ENCODE data around the gene ADAMTS18. TPM values are rescaled to one million over a fixed set of nuclear protein-coding genes. Genes with fewer than 3 reads are reported as not detected.

The ADAMTS18 gene
- total and polyA plus RNA-seq, 9 donors, result 0.05 to 2.3 (median 0.79) TPM; not detected in 1

DNA sequence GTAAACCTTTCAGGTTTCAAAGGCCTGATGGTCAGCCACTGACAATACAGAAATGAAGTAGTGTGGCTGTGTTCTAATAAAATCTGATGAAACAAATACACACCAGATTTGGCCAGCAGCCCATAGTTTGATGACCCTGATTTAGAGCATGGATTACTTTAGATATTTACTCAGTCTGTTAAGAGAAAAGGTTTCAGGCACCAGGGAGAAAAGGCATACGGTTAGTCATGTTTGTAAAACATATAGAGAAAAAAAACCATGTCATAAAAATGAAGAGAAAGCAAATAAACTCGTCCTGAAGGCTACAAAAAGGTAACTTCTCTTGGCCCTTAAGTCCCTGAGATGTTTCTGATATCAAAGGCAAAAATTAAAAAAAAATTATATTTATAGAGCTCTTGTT lies 112.1 kb downstream of the ADAMTS18 start:
- Histone ChIP-seq H3K4me3 (no peak overlapping the region), H3K4me1 (ENCODE audit: insufficient read depth) (peaks cover 2% of the 10 kb centered on the region), H3K9me3 (no peaks in the 10 kb centered on the region), H3K27me3 (no peaks in the 10 kb centered on the region), H3K36me3 (no peaks in the 10 kb centered on the region), H3K27ac (no peak overlapping the region)
- DNase-seq, result no peak
- 29 to 52% (median 44%) methylated on average over 2 of the region's 2 CpGs for WGBS, 3 donors
- TF ChIP-seq POLR2A (IDR thresholded peaks at IDR 0.05), result no peak
- TF ChIP-seq EP300 (IDR thresholded peaks at IDR 0.05), result no peak
- TF ChIP-seq, protein P1, sequence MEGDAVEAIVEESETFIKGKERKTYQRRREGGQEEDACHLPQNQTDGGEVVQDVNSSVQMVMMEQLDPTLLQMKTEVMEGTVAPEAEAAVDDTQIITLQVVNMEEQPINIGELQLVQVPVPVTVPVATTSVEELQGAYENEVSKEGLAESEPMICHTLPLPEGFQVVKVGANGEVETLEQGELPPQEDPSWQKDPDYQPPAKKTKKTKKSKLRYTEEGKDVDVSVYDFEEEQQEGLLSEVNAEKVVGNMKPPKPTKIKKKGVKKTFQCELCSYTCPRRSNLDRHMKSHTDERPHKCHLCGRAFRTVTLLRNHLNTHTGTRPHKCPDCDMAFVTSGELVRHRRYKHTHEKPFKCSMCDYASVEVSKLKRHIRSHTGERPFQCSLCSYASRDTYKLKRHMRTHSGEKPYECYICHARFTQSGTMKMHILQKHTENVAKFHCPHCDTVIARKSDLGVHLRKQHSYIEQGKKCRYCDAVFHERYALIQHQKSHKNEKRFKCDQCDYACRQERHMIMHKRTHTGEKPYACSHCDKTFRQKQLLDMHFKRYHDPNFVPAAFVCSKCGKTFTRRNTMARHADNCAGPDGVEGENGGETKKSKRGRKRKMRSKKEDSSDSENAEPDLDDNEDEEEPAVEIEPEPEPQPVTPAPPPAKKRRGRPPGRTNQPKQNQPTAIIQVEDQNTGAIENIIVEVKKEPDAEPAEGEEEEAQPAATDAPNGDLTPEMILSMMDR (IDR thresholded peaks at IDR 0.05), result no peak
- intact Hi-C loops (cut with DNase I), result no loop called here

DNA sequence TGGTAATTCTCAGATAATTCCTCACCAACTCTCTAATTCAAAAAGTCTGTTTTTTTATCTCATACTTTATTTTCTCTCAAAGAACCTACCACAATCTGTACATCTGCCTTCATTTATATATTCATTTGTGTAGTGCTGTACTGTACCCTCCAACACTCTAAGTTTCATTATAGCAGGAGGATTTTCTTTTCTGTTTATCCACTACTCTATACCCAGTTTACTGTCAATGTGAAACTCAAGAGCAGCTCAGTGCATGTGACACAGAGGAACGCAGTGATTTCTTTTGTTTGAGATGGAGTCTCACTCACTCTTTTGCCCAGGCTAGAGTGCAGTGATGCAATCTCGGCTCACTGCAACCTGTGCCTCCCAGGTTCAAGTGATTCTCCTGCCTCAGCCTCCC lies 117.8 kb downstream of the ADAMTS18 start:
- intact Hi-C loops (cut with DNase I), result no loop called here
- Histone ChIP-seq H3K27me3 (no peaks in the 10 kb centered on the region), H3K27ac (no peak overlapping the region), H3K36me3 (no peaks in the 10 kb centered on the region), H3K9me3 (no peaks in the 10 kb centered on the region), H3K4me1 (ENCODE audit: insufficient read depth) (no peaks in the 10 kb centered on the region), H3K4me3 (no peak overlapping the region)
- no peak for DNase-seq
- no peak for TF ChIP-seq POLR2A (IDR thresholded peaks at IDR 0.05)
- no peak for TF ChIP-seq EP300 (IDR thresholded peaks at IDR 0.05)
- TF ChIP-seq, protein P1 (IDR thresholded peaks at IDR 0.05), result no peak
- 91 to 94% (median 93%) methylated on average over 2 of the region's 2 CpGs for WGBS, 3 donors

DNA sequence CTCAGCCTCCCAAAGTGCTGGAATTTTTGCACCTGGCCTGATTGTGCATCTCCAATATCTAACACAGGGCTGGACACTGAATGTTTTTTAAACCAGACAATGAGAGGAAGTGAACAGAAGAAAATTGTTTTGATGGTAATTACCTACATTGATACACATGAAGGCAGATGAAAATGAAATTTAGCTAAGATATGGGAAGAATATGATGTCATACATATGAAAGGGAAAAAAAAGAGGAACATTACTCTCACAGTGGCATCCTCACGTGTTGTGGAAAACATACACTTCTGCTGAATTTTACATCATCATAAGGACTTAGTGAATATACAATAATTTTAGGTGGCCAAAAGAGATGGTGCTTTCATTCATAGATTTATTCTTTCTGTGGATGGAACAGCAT lies 124.0 kb downstream of the ADAMTS18 start:
- Histone ChIP-seq H3K4me1 (ENCODE audit: insufficient read depth) (no peaks in the 10 kb centered on the region), H3K9me3 (no peaks in the 10 kb centered on the region), H3K27me3 (no peaks in the 10 kb centered on the region), H3K4me3 (no peak overlapping the region), H3K36me3 (no peaks in the 10 kb centered on the region), H3K27ac (no peak overlapping the region)
- TF ChIP-seq EP300 (IDR thresholded peaks at IDR 0.05), result no peak
- TF ChIP-seq POLR2A (IDR thresholded peaks at IDR 0.05), result no peak
- TF ChIP-seq, protein P1 (IDR thresholded peaks at IDR 0.05), result no peak
- 82 to 91% (median 86%) methylated on average over 1 of the region's 1 CpG for WGBS, 3 donors
- DNase-seq, result no peak
- intact Hi-C loops (cut with DNase I), result no loop called here

DNA sequence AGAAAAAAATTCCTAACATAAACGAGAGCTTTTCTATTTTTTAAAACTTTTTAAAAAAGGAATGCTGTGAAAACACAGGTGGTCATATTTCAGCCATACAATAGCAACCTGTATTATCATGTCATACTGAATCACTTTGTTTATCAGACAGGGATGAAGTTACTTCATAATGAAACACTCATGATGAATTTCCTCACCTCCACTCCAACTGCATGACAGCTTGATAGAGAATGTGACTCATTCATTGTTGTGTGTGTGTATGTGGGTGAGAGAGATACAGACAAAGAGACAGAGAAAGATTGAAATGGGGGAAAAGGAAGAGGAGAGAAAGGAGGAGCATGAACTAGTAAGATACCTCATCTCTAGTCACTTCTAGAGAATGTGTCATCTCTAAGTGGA lies 126.7 kb downstream of the ADAMTS18 start:
- Histone ChIP-seq H3K9me3 (no peaks in the 10 kb centered on the region), H3K27me3 (no peaks in the 10 kb centered on the region), H3K4me1 (ENCODE audit: insufficient read depth) (no peaks in the 10 kb centered on the region), H3K36me3 (no peaks in the 10 kb centered on the region), H3K4me3 (no peak overlapping the region), H3K27ac (no peak overlapping the region)
- no peak for DNase-seq
- intact Hi-C loops (cut with DNase I), result no loop called here
- TF ChIP-seq POLR2A (IDR thresholded peaks at IDR 0.05), result no peak
- WGBS, 3 donors, result 13 to 17% (median 15%) methylated on average over 1 of the region's 1 CpG

DNA sequence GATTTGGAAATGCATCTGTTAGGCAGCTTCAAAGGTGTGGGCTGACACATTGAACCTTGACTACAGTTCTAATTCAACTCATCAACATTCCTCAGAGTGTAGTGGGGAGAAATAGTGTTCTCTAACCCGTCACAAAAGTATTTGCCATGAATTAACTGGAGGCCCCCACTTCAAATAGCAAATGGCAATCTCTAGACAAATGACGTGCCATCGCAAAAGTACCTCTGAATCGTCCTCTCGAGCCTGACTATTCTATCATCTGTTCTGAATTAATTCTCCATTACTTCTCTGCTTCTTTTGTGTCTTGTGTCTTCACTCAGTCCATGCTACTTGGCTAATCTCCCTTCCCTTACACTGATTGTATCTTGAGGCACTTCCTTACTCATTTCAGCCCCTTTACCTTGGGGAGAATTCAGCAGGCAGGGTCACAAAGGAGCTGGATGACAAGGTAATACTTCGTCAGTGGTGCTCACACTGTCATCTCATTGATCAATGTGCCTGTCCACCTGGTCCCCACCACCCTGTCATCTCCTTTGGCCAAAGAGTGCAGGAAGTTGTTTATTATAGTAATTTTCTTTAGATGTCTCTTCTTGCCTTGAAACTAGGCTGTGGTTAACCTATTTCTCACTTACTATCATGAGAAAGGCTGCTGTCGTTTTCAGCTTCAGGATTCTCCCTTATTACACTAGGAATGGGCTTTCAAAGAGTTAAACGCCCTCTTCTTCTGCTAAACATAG lies 127.2 kb downstream of the ADAMTS18 start:
- H3K27ac ChIP-seq, result no peak overlapping the region
- intact Hi-C loops (cut with DNase I), result no loop called here
- no peak for DNase-seq
- TF ChIP-seq, protein P1 (IDR thresholded peaks at IDR 0.05), result no peak
- no peaks in the 10 kb centered on the region for H3K9me3 ChIP-seq
- H3K27me3 ChIP-seq, result no peaks in the 10 kb centered on the region
- H3K36me3 ChIP-seq, result no peaks in the 10 kb centered on the region
- 64 to 72% (median 70%) methylated on average over 8 of the region's 8 CpGs for WGBS, 3 donors
- no peaks in the 10 kb centered on the region for H3K4me1 ChIP-seq (ENCODE audit: insufficient read depth)
- no peak overlapping the region for H3K4me3 ChIP-seq
